IPS DF 4.7 (cell line): Measurements from ENCODE around the gene PPP1R15A.
"Not testable (repeated sequence)": the region's sequence is repeated elsewhere in the genome, so short reads cannot be mapped to it uniquely, and the experiment has no call there.

Source experiments
- DNase-seq: peaks from one replicate; pipeline ENCODE4 v3.0.0-alpha.2; 2013; ENCODE audit warnings: low spot score; ENCODE audit errors: extremely low read depth

The PPP1R15A gene

DNA sequence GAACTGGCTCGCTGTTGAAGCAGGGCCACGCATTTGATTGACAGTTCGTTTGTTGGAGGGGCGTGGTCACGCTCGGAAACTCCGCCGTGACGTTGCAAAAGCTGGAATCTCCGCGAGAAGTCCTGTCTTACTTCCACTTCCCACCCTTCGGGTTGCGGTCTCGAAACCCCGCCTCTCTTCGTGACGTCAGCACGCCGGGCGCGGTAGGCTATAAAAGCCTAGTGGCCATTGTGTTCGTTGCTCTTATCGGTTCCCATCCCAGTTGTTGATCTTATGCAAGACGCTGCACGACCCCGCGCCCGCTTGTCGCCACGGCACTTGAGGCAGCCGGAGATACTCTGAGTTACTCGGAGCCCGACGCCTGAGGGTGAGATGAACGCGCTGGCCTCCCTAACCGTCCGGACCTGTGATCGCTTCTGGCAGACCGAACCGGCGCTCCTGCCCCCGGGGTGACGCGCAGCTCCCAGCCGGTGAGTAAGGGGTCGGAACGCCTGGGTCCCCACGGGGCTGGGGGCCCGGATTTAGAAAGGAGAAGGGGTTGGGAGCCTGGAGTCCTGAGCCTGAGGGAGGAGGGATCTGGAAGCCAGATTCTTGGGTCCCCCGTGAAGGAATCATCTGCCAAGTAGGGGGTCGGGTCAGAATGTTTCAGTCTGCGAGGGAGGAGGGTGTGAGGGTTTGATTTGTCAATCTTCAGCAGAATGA, at the start of gene PPP1R15A:
PPP1R15A (plus strand) TSS at position 240 of the 702 bp plus-strand sequence. CDS start 813 bp downstream, outside the sequence.
- peak; percentile 89 for DNase-seq

DNA sequence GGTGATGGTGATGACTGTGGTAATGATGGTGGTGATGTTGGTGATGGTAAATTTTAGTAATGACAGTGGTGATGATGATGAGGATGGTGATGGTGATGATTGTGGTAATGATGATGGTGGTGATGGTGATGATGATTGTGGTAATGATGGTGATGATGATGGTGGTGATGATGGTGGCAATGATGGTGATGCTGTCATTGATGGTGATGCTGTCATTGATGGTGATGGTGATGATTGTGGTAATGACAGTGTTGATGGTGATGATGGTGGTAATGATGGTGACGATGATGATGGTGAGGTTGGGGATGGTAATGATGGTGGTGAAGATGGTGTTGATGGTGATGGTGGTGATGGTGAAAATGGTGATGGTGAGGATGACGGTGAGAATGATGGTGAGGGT, 49.7 kb upstream of the PPP1R15A start:
- DNase-seq = no peak

- DNase-seq = no peak
Observed at GRCh38 chr19:48826606-48827020, 45.6 kb upstream of the PPP1R15A start.

- no peak for DNase-seq
Observed at GRCh38 chr19:48830088-48830487, 42.1 kb upstream of the PPP1R15A start.

DNA sequence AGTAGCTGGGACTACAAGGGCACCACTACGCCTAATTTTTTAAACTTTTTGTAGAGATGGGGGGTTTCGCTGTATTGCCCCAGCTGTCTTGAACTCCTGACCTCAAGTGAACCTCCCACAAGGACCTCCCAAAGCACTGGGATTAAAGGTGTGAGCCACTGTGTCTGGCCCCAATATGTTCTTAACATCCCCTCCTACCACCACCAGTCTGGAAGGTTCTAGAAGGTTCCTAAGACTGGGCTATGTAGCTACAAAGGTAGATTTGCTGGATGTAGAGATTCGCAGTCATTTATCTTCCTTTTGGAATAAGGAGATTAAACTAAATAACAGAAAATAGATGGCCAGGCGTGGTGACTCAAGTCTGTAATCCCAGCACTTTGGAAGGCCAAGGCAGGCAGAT, 41.3 kb upstream of the PPP1R15A start:
- DNase-seq = no peak

GRCh38 chr19:48833049-48833448, 39.2 kb upstream of the PPP1R15A start:
- DNase-seq = no peak

- no peak for DNase-seq
Observed at GRCh38 chr19:48833977-48834376, 38.2 kb upstream of the PPP1R15A start.

GRCh38 chr19:48835734-48836088, 36.5 kb upstream of the PPP1R15A start:
- DNase-seq = no peak

- DNase-seq = no peak
Observed at GRCh38 chr19:48836089-48837017, 35.9 kb upstream of the PPP1R15A start, which contains the start of gene HSD17B14. TSS of gene HSD17B14 (minus strand) at chr19:48836491. CDS start at chr19:48836411, 80 bp downstream.

GRCh38 chr19:48837051-48837524, 35.1 kb upstream of the PPP1R15A start:
- no peak for DNase-seq

DNA sequence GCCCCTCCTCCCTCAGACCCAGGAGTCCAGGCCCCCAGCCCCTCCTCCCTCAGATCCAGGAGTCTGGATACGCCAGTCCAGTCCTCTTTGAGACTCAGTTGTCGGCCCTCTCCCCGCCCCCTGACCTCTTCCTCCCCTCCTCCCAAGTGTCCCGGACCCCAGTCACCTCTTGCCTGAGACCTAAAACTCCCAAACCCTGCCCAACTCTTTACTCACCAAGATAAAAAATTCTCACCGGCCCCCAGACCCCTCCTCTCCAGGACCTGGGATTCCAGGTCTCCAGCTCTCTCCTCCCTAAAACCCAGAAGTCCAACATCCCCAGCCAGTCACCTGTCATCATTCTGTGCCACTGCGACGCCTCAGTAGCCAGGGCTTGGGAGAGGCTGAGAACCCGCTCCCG, 34.5 kb upstream of the PPP1R15A start:
- DNase-seq = no peak

DNA sequence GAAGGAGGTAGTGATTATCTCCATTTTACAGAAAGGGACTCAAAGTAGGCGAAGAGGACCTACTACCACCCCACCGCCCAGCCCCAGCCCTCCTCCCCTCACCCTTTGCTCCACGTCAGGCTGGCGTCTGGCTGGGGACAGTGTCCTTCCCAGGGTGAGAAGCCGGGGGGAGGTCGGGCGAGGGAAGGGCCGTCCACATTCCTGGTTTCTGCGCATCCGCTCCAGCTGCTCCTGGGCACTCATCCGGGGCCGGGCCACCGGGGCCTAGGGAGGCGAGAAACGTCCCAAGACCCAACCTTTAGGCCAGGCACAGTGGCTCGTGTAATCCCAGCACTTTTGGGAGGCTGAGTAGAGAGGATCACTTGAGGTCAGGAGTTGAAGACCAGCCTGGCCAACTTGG, 31.2 kb upstream of the PPP1R15A start:
- no peak for DNase-seq

- DNase-seq = no peak
Observed at GRCh38 chr19:48841571-48841970, 30.6 kb upstream of the PPP1R15A start.

DNA sequence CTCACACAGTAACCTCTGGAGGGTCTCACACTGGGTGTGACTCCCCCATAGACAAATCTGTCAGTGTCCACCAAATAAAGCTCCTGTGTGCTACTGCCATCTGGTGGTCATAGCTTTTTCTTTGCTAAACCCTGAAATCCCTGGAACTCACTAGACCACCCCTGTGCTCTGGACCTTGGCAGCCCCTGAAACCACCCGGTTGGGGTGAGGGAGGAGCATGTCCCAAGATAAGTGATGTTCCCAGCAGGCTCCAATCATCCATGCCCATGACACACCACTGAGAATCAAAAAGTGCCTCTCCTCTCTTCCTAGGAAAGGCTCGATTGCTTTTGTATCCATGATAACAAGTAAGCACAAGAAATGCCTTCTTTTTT, 29.4 kb upstream of the PPP1R15A start:
- no peak for DNase-seq

- DNase-seq = no peak
Observed at GRCh38 chr19:48844472-48844871, 27.7 kb upstream of the PPP1R15A start.

- no peak for DNase-seq
Observed at GRCh38 chr19:48845384-48845783, 26.8 kb upstream of the PPP1R15A start.

- not testable (repeated sequence) for DNase-seq
Observed at GRCh38 chr19:48846659-48847058, 25.6 kb upstream of the PPP1R15A start.

GRCh38 chr19:48852292-48852691, 19.9 kb upstream of the PPP1R15A start:
- no peak for DNase-seq

- DNase-seq = no peak
Observed at GRCh38 chr19:48853483-48853882, 18.7 kb upstream of the PPP1R15A start.

DNA sequence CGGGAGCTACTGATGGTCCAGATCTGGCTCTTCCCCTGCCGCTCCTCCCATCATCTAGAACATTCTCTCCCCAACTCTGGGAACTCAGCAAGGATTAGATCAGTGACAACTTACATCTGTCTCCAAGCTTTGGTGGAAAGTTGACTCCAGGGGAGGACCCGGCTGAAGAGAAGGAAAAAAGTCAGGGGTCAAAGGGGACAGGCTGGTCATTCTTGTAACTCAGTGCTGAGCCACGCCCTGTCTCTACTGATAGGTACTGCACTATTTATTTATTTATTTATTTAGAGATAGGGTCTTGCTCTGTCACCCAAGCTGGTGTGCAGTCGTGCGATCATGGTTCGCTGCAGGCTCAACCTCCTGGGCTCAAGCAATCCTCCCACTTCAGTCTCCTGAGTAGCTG, 18.1 kb upstream of the PPP1R15A start:
- no peak for DNase-seq

GRCh38 chr19:48856921-48857320, 15.3 kb upstream of the PPP1R15A start:
- no peak for DNase-seq

- DNase-seq = no peak
Observed at GRCh38 chr19:48858984-48859710, 13.1 kb upstream of the PPP1R15A start.
